Gastroesophageal sphincter (tissue), 3 donors: Measurements from ENCODE around the gene FBXO48.

ENCODE experiments used
- POLR2A ChIP-seq, 2 donors: fragments of 450-650 bp; IDR thresholded peaks; one replicate each; pipeline ENCODE4 v1.6.1; 2017; ENCODE audit warnings: antibody characterized with exemption in 2 of 2, mild to moderate bottlenecking in 2 of 2, moderate library complexity in 1 of 2
- POLR2AphosphoS5 ChIP-seq: sonication (generic); formaldehyde crosslinking; IDR thresholded peaks from one replicate; pipeline ENCODE4 v1.6.1; 2017; ENCODE audit warnings: antibody characterized with exemption
- TF ChIP-seq, protein P1 (sequence below), 4 experiments: fragments of 200-600 bp in 2 of 4; fragments of 450-650 bp in 2 of 4; sonication (generic) in 1 of 4; IDR thresholded peaks; one replicate each; pipeline ENCODE4 v1.5.1; 2017 to 2019; ENCODE audit warnings: antibody characterized with exemption in 4 of 4, mild to moderate bottlenecking in 2 of 4, moderate library complexity in 2 of 4

DNA sequence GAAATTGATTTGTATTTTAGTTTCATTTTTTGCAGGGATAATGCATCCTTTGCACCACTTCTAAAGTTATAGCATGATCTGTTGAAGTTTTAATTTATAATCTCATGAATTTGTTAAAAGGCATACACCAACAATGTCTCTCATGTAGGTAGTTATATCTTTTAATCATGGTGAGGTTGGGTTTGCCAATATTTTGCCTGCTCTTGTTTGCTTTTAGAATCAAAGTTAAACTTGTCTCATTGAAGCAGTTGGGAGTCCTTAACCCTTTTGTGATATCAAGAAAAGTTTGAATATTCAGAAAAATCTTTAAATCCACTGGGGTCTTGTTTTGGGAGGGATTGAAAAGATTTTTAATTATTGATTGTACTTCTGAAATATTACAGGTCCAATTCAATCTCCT lies 32.0 kb upstream of the FBXO48 start:
- TF ChIP-seq, protein P1, sequence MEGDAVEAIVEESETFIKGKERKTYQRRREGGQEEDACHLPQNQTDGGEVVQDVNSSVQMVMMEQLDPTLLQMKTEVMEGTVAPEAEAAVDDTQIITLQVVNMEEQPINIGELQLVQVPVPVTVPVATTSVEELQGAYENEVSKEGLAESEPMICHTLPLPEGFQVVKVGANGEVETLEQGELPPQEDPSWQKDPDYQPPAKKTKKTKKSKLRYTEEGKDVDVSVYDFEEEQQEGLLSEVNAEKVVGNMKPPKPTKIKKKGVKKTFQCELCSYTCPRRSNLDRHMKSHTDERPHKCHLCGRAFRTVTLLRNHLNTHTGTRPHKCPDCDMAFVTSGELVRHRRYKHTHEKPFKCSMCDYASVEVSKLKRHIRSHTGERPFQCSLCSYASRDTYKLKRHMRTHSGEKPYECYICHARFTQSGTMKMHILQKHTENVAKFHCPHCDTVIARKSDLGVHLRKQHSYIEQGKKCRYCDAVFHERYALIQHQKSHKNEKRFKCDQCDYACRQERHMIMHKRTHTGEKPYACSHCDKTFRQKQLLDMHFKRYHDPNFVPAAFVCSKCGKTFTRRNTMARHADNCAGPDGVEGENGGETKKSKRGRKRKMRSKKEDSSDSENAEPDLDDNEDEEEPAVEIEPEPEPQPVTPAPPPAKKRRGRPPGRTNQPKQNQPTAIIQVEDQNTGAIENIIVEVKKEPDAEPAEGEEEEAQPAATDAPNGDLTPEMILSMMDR (IDR thresholded peaks at IDR 0.05), result no peak
- TF ChIP-seq POLR2AphosphoS5 (no peak), POLR2A (IDR thresholded peaks at IDR 0.05) (no peak)
